HG03196 (cell line): ENCODE measurements around the gene ARL15.
"Not testable (repeated sequence)": the region's sequence is repeated elsewhere in the genome, so short reads cannot be mapped to it uniquely, and the experiment has no call there.

Experiments used
- ATAC-seq: cut with Tn5 transposase; IDR thresholded peaks from one replicate; pipeline ENCODE4 v1.9.1; 2021; ENCODE audit not compliant: unreplicated experiment

Gene ARL15

DNA sequence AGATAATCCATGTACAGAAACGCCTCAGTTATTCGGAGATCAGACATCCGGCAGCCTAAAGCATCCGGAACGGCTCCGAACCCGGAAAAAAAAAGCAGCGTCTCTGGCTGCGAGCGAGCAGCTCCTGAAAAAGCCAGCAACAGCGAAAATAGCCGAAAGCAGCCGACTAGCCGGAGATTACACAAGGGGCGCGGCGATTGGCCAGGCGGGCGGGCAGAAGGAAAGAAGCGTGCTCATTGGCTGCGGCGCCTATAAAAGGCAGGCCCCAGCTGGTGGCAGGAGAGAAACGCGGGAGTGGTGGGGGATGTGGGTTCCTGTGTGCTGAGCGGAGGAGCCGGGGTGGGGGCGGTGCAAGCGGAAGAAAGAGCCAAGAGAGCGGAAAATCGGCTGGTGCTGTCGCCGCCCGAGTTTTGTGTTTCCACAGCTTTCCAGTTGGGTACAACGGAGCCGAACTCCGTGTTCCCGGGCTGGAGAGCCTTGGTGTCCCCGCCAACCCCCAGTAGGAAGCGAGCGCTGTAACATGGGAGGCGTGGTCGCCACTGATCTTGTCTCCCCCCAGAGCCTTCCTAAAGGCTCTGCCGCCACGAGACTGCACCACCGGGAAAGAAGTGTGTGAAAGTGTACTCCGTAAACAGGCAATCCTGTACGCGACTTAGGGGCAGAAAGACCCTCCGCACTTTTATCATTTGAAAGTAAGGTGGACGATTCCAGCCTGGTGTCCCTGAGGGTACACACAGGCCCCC lies at the start of gene ARL15:
TSS of gene ARL15 (minus strand) at position 141 of the 743 bp plus-strand sequence.
- peak; percentile 97 for ATAC-seq

DNA sequence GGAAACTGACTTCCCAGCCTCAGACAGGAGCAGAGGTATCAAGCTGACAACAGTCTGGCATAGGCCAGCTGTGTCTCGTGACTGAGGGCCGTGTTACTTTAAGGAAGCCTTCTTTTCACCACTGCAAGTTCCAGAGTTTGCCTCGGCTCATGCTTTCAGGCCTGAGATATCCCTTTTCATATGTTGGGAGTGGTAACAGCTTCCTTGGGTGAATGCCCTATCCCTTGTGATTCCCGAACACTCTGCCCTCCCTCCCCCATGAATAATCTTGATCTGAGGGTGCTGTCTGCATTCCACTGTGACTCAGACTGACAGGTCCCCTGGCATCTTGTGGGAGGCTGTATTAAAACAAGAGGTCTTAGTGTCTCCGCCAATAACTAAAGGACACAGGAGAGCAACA lies 49.7 kb upstream of the ARL15 start:
- no peak for ATAC-seq

DNA sequence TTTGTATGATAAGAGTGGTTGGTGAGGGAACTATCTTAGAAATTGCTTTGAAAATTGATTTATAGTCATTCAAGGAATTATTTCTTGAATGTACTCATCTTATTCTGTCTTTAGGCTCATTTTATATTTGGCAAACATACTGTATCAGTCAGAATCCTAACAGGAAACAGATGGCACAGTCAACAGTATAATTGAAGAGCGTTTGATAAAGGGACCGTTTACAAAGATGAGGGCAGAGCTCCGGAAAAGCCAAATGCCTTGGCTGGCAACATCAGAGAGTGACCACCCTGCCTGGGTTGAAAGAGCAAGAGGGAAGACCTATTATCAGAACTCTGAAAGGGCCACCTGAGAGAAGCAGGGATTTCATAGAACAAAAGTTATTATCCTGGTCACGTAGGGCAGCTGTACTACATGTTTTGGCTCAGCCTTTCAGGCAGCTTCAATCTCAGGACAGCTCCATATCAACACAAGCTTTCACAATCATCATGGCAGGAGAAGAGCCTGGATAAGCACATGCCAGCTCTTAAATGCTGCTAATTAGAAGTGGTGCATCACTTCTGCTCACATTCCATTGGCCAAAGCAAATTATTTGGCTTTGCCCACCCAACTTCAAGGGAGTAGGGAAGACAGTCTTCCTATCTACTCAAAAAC lies 47.2 kb upstream of the ARL15 start:
- ATAC-seq: no peak

DNA sequence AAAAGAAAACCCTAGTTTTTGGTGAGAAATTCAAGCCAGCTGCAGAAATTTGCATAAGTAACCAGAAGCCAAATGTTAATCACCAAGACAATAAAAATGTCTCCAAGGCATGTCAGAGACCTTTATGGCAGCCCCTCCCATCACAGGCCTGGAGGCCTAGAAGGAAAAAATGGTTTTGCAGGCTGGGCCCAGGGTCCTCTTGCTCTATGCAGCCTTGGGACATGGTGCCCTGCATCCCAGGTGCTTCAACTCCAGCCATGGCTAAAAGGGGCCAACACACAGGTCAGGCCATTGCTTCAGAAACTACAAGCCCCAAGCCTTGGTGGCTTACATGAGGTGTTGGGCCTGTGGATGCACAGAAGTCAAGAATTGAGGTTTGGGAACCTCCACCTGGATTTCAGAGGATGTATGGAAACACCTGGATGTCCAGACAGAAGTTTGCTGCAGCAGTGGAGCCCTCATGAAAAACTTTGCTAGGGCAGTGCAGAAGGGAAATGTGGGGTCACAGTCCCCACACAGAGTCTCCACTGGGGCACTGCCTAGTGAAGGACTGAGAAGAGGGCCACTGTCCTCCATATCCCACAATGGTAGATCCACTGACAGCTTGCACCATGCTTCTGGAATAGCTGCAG lies 43.7 kb upstream of the ARL15 start:
- not testable (repeated sequence) for ATAC-seq

DNA sequence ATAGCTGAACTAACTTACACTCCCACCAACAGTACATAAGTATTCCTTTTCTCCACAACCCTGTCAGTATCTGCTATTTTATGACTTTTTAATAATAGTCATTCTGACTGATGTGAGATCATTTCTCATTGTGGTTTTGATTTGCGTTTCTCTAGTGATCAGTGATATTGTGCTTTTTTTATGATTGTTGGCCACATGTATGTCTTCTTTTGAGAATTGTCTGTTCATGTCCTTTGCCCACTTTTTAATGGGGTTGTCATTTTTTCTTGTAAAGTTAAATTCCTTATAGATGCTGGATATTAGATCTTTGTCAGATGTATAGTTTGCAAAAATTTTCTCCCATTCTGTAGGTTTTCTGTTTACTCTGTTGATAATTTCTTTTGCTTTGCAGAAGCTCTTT lies 42.2 kb upstream of the ARL15 start:
- ATAC-seq: not testable (repeated sequence)

DNA sequence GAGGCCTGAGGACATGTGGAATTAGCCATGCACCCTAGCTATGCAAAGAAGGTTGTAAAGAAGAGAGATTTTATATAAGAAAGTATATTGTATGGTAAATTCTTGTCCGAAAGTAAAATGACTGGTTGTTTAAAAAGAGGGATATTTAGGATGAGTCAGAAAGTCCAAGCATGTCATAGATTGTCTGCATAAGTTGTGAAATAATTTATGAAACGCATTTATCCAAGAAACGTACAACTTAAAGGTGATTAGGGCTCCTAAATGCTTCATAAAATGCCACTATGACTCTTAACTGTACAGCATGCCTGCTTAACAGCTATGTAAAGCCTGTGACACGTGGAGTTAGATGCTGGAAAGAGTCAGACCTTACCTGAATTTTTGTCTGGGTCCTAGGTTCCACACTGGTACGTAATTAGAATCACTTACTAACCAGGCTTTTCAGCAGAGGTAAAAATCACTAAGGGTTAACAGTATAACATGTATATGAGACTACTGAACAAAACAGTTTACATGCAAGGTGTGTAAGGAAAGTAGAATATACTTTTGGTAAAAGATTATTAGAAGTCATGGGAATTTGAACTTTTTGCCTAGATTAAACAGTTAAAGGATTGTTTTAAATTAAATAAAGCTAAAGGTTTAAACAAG lies 37.0 kb upstream of the ARL15 start:
- no peak for ATAC-seq

DNA sequence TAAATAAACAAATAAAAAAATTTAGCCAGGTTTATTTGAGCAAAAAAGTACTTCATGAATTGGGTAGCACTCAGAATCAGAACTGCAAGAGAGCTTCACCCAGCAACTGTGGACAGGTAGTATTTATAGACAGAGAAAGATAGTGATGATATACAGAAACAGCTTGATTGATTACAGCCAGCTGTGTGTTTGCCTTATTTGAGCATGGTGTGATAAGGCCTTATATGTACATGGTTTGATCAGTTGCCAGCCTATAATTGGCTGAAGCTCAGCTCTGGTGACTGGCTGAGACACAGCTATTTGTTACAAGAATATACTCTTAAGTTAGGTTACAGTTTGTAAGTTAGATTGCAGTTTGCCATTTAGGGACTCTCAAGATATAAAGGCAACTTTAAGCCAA lies 34.3 kb upstream of the ARL15 start:
- ATAC-seq: no peak

DNA sequence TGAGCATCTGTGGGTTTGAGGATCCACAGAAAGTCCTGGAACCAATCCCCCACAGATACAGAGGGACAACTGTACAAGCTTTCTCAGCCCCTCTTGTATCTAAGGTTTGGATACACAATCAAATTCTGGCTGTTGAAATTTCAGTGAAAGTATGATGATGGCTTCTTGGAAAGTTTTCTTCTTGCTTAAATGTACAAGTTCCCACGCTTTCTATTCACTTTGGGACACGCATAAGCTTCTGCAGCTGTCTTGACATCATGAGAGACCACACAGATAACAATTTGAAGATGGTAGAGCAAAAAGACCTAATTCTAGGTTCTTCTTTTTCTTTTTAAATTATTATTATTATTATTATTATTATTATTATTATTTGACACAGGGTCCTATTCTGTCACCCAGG lies 31.6 kb upstream of the ARL15 start:
- ATAC-seq: no peak

DNA sequence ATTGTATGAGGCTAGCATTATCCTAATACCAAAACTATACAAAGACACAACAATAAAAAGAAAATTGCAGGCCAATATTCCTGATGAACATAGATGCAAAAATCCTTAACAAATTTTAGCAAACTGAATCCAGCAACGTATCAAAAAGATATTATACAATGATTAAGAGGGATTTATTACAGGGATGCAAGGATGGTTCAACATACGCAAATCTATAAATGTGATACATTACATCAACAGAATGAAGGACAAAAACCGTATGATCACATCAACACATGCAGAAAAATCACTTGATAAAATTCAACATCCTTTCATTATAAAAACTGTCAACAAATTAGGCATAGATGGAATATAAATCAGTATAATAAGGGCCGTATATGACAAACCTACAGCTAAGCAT lies 27.1 kb upstream of the ARL15 start:
- ATAC-seq: no peak

DNA sequence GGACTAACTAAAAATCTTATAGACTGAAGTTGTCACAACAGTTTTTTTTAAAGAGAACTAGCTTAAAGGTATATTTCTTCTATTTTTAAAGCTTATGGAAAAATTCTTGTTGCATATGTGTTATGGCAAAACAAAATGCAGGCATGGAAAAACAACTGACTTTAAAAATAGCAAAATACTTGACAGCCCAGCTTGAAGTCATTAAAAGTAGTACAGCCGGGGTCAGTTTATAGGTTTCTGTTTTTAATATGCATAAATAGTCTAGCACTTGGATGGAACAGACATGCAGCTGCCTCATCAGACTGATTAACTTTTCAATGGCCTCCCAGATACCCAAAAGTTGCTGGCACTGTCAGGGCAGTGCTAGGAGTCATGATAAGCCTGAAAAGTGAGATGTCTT lies 22.3 kb upstream of the ARL15 start:
- no peak for ATAC-seq

DNA sequence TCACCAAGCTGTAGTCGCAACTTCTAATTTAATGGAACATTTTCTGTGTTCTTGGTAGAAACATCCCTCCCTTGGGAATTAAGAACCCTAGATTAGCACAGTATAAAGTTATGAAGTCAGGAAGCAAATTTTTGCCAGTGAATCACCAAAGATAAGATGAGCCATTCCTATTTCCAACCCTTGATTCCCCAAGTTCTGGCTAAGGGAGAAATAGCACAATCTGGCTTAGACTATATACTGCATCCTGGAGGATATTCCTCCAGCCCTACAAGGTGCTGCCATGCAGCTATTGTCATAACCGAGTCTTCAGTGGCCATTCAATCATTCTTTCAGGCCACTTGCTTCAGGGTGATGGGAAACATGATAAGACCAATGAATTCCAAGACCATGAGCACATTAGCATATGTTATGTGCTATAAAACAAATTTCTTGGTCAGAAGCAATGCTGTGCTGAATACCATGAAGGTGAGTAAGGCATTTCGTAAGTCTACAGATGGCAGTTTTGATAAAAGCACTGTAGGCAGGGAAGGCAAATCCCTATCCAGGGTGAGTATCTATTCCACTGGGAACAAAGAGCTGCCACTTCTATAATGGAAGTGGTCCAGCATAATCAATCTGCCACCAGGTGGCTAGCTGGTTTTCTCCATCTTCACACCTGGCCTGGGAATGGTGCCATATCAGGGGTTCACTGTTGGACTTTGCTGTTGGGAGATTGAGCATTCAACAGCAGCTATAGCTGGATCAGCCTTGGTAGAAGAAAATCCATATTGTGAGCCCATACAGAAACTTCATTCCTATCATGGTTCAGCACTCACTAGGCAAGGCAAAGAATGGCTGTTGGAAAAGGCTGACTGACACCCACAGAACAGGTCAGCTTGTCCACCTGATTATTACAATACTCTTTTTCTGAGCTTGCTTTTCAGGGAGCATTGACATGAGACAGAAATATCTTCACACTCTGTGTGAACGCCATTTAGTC lies 19.6 kb upstream of the ARL15 start:
- no peak for ATAC-seq

DNA sequence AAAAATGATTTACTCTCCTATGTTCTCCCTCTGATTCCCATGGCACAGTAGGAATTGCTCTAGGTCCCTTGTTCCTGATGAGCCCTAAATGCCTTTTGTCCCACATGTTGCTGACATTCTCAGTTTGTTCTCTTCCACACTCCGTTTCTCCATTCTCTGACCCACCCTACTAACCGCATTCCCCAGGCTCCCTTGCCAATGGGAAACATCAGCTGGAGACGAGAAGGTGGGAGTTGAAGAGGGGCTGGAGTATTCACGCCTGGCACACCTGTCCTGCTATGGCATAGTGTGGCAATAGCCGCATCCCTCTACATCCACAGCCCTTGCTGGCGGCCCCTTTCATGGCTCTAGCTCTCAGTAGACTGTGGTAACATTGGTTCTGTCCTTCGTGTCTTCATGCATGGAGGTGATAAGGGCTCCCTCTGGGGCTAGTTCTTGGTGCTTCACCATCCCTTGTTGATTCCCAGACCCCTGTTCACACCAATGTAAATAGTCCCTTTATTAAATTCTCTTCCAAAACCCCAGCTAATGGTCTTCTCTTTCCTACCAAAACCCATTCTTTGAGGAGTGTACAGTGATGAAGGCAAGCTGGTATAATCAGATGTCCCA lies 16.4 kb upstream of the ARL15 start:
- ATAC-seq: no peak

DNA sequence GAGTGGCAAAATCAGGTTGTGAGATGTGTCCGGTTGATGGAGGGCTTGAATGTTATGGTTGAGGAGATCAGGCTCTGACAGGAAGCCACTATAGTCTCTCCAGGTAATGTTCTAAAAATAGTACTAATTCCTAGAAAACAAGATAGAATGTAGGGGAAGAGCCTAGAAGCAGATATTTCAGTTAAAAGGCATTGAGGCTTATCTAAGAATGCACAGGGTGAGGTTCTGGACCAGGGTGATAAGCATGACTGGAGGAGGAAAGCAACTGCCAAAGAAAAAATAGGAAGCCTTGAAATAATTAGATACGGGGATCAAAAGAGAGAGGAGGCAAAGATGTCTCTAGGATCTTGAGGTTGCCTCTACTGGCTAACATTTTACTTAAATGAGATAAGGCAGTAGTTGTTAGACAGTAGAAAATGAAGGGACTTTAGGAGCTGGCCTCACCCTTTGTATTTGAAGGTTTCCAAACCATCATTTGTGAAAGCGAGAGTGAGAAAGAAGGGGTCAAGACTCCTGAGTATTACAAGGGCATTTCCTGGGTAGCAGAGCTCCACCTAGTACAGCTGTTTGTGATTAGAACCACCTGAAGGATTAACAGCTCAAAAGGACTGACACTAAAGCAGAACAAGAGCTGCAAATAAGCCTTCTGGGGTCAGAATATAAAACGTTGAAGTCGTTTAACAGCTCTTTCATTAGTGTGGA lies 15.4 kb upstream of the ARL15 start:
- ATAC-seq: no peak

DNA sequence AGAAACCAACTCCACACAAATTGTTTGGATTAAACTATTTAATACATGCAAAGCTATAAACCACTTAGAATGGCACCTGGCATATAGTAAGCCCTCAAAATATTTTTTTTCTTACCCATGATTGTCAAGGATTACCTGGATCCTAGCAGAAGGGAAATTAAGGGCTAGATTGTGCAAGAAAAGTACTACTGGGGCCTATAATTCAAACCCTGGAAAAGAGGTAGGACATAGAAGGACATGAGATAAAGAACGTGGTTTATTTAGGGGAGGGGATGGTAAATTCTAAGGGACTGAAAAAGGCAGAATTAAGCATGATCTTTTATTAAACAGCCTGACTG lies 14.9 kb upstream of the ARL15 start:
- ATAC-seq: no peak

DNA sequence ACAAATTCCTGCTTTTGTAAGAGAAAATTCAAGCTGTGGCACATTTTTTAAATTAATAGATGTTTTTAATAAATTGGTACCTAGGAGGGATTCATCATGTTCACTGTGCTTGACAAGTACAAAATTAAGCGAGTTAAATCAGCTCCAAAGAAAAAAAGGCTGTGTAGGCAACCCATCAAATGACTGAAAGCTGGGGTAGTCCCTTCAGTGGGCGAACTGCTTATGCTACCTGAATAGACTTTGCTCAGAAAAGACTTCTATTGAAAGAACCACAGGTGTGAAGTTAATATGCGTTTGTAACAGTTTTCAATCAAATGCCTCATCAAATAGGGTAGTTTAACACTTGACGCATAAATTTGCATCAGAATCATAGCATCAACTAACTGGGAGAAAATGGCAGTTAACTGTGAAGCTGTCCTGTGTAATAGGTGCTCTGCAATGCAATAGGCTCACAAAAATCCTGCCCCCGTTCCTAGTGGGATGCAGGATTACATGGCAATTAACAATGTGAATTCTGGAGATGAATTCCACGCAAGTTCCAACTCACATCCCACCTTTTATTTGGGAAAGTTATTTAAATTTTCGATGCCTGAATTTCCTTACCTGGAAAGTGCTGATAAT lies 14.4 kb upstream of the ARL15 start:
- ATAC-seq: no peak

DNA sequence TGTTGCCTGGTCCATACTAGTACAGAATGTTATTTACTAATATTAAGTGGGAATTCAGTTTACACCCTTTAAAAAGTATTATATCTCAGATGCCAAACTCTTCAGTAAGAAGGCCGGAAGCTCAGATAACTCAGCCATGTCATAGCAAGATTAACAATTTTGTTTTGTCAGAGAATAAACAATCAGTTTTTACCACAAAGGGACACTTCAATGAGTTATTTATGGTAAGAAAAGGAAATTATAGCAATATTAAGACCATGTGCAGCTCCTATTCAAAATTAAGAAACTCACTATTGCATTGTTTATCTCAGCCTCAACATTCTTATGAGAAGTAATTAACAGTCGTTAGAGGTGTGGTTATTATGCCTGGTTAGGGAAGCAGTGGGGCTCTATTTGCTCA lies 13.1 kb upstream of the ARL15 start:
- no peak for ATAC-seq

DNA sequence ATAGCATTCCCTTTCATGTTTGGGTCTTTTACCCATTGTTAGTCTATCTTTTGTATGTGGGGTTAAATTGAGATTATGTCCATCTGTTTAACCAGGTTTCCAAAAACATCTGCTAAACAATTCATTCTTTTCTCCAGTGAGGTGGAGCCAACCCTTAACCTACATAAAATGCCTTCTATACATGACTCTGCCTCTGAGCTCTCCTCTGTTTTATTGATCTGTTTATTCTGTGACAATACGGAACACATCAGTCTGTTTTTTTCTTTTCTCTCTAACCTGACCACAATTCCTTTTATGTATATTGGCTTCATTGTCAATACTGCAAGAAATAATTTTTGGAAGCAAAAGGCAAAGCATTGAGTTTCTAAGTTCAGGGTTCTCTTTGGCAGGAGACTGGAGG lies 9.9 kb upstream of the ARL15 start:
- no peak for ATAC-seq

DNA sequence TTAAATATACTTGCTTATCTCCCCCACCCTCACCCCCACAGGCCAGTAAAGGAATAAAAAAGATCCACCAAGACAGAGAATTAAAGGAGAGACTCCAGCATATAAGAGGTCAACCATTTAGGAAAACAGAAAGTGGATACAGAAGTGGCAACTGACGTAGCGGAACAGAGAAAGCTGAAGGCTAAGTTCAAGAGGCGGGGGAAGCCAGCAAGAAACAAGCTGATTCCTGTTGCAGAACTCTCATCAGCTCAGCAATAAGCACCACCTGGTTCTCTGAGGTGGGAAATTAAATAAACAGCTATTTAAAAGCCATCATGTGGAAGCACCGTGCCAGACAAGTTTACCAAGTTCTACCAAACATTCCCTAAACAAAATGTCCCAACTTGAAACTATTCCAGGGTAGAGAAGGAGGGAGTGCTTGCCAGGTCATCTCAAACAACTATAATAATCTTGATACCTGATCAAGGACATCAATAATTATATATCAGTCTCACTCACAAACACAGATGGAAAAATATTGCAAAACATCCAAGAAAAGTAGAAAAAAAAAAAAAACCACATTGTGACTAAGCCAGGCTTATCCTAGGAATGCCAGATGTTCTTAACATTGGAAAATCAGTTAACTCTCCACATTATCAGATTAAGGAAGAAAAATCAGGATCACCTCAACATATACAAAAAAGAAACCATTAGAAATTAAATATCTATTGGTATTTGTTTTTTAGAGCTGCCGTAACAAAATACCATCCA lies 7.3 kb upstream of the ARL15 start:
- ATAC-seq: no peak
